IPS-NIHi7 (cell line): Measurements from ENCODE around the gene LRG1.
"Not testable (repeated sequence)": the region's sequence is repeated elsewhere in the genome, so short reads cannot be mapped to it uniquely, and the experiment has no call there.

Experiments used
- DNase-seq: peaks from one replicate; pipeline ENCODE4 v3.0.0; 2012; ENCODE audit warnings: mixed read lengths; ENCODE audit errors: extremely low spot score

Gene LRG1

DNA sequence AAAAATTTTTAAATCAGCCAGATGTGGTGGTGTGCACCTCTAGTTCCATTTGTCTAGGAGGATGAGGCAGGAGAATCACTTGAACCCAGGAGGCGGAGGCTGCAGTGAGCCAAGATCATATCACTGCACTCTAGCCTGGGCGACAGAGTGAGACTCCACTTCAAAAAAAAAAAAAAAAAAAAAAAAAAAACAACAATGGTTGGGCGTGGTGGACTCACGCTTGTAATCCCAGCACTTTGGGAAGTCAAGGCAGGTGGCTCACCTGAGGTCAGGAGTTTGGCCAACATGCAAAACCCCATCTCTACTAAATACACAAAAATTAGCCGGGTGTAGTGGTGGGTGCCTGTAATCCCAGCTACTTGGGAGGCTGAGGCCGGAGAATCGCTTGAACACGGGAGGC is 12.5 kb downstream of the LRG1 start:
- DNase-seq = not testable (repeated sequence)

DNA sequence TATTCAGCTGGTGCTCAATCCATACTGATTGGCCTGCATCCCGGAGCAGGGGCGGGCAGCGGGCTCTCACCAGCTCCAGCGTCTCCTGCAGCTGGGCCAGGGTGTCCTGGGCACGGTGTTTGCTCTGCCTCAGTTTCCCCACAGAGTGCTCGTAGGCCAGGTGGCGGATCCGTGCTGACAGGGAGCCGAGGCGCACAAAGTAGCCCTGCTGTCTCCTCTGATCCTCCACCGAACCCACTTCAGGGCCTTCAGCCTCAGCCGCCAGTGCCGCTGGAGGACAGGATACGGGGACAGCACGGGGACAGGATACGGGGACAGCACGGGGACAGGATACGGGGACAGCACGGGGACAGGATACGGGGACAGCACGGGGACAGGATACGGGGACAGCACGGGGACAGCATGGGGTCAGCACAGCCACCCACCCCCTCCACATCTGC is 14.3 kb downstream of the LRG1 start:
- DNase-seq = no peak

DNA sequence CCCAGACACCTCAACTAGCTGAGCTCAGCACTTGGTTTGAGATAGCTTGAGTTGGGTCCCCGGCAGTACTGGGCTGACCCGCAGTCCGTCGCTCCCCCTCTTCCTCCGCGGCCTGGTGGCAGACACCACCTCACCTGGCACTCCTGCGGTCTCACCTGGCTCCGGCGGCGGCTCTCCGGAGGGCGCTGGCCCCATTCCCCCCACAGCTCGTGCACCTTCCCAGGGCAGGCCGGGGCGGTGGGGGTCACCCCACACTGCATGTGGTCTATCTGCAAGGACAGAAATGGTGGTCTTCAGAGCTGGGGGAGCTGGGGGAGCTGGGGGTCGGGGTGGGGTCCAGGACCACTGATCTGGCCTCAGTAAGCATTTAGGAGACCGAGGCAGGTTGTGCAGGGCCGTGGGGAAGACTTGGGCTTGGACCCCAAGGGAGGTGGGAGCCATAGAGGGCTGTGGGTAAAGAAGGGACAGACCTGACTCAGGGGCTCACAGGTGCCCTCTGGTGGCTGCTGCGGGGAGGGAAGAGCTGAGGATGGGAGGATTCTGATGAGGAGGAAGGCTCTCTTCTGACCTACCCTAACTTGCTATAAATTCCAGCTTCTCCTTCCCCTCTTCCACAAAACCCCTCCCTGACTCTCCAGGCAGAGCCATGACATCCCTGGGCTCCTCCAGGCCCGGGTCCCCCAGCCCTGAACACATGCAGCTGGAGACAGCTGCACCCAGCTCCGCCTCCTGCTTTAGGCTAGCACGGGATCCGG is 14.9 kb downstream of the LRG1 start:
- DNase-seq = peak; percentile 73

DNA sequence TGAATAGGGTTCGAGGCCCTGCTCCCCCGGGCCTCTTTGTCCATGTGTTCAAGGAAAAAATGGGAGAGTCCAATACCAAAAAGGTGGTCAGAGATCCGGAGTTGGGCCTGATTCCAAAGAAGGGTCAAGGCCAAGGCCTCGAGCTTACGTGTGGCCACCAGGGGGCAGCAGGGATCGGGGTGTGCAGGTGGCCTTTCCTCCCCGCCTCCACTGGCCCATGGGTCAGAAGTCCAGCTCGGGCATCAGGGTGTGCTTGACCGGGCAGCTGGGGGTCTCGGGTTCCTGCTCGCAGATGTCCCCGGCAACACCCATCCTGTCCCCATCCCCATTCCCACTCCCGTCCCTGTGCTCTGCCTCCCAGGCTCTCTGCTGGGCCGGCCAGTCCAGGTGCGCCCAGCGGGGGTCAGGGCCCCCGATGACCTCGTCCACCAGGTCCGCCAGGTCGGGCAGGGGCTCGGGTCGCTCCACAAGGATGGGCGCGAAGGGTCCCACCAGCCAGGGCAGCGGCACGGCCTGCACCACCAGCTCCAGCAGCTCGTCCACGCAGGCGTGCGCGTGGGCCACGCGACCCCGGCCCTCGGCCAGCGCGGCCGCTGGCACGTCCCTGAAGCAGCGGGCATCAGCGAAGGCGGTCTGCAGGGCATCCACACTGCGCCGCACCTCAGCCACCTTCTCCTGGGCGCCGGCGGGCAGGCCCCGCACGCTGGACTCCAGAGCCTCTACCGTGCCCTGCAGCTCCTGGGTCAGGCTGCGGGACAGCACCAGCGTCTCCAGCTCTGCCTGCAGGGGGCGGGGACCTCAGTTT is 16.3 kb downstream of the LRG1 start:
- DNase-seq = peak; percentile 87

DNA sequence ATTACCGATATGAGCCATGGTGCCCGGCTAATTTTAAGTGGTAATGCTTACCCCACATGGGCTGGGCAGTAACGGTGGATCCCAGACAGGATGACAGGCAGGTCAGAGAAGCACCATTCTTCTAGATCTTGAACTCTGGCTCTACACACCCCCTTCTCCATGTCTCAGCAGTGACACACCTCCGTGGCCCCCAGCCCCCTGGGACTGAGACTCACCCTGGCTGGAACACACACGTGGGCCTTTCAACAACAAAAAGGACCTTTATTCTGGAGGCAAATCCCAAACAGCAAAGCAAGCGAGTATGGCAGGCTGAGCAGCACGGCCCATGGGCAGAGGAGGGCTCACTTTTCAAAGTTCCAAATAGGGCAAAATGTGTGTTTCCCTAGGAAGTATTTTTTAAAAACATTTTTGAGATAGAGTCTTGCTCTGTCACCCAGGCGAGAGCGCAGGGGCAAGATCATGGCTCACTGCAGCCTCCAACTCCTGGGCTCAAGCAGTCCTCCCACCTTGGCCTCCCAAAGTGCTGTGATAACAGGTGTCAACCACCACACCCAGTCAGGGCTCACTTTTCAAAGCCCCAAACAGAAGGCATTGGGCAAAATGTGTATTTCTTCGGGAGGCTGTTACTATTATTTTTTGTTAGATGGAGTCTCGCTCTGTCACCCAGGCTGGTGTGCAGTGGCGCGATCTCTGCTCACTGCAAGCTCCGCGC is 17.4 kb downstream of the LRG1 start:
- no peak for DNase-seq

DNA sequence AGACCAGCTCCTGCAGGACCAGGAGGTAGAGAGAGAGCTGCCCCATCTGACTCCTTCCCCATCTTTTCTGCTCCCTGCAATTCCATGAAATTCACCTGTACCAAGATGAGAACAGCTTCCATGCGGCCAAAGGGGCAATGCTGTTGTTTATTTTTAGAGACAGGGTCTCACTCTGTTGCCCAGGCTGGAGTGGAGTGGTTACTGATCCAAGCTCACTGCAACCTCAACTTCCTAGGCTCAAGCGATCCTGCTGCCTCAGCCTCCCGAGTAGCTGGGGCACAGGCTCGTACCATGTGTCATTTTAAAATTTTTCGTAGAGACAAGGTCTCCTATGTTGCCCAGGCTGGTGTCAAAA is 18.0 kb downstream of the LRG1 start:
- DNase-seq = no peak

DNA sequence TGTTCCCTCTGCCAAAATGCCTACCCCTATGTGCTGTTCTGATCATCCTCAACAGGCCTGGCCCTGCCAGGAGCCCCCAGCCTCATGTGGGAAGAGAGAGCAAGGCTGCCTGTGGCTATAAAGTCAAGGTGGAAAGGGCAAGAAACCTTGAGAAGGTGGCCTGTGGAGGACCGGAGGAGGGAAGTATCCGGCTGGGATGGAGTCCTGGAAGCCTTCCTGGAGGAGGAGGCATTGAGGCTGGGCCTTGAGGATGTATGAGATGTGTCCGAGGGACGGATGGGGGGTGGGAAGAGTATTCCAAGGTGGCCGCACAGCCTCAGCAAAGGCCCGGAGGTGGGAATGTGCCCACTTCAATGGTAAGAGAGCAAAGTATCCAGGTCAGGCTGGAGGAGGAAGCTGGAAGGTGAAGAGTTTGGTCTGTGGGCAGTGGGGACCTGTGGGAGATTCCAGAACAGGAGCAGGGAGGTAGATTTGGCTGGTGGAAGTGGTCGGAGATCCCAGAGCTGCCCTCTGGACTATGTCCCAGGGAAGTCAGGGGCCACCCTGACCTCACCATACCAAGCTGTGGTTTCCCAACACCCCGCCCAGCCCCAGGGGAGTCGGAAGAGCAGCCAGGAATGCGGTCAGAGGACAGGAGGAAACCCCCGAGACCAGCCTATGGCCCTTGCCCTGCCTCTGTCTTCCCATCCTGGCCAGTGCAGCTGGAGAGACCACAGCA is 18.5 kb downstream of the LRG1 start:
- DNase-seq = no peak

DNA sequence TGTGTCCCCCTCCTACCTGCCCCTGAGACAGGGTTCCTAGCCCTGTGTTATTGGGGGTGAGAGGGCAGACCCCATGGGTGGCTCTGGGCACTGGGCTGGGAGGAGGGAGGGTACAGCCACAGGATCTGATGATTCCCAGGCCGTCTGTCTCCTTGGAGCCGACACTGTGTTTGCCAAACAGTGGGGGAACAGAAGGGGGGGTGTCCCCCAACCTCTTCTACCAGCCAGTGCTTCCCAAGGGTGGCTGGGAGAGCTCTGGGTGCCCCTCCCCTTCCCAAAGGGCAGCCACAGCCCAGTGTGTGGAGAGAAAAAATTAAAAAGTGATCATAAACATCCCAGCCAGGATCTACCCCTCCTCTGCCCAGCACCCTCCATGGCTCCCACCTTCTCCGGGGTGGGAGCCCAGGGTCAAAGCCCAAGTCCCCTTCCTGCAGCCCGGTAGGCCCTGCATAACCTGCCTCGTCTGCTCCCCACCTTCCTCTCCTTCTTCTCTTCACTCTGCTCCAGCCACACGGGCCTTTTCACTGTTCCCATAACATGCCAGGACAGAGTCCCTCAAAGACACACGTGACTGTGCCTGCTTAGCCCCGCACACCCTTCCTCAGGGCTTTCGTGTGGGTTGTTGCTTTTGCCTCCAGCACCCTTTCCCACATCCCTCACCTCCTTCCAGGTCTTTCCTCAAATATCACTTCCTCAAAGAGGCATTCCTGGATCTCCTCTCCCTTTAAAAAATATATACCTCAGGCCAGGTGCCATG is 20.1 kb downstream of the LRG1 start:
- no peak for DNase-seq

DNA sequence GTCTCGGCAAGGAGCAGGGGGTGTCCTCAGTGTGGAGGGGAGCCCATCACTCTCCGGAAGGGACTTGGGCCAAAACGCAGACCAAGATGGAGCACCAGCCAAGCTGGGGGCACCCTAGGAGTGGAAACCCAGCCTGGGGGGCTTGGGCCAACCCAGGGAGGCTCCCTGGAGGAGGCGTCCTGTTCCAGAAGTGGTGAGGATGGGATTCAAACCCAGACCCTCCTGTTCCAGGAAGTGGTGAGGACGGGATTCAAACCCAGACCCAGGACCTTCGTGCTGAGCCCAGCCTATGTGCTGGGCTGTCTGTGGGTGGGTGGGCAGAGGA is 20.7 kb downstream of the LRG1 start:
- DNase-seq = no peak

DNA sequence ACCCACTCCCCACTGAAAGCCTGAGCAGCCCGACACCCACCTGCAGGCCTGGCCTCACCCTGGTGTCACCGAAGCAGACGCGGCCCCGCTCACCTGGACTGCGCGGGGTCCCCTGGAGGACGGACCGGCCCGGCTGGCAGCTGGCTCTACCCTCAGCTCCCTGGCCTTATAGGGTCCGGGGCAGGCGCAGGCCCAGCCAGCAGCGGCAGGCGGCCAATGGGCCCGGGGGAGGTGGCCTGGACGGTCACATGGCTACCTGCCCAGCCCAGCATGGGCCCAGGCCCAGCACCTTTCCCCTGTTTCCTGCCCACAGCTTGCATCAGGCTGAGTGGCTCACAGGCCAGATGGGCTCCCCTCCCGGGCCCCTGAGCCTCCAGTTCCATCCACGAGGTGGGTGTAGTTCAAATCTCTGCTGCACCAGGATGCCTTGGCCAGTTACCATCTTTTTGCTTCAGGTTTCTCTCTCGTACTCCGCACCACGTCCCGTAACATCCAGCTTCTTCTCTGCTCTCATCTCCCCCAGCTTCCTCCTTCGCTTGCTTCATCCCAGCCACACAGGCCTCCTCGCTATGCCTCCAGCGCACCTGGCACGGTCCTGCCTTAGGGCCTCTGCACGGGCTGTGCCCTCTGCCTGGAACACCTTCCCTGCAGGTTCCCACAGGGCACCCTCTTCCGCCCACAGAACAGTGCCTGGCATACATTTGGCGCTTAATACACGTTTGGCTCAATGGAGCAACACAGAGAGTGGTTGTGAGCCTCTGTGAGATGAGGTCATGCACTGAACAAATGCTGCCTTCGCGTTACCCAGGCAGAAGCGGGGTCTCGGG is 21.3 kb downstream of the LRG1 start, which contains the start of gene PLIN4:
Gene PLIN4 (minus strand): TSS at position 142 of the 827 bp plus-strand sequence. CDS start 214 bp downstream, outside the sequence.
- DNase-seq = peak; percentile 53

DNA sequence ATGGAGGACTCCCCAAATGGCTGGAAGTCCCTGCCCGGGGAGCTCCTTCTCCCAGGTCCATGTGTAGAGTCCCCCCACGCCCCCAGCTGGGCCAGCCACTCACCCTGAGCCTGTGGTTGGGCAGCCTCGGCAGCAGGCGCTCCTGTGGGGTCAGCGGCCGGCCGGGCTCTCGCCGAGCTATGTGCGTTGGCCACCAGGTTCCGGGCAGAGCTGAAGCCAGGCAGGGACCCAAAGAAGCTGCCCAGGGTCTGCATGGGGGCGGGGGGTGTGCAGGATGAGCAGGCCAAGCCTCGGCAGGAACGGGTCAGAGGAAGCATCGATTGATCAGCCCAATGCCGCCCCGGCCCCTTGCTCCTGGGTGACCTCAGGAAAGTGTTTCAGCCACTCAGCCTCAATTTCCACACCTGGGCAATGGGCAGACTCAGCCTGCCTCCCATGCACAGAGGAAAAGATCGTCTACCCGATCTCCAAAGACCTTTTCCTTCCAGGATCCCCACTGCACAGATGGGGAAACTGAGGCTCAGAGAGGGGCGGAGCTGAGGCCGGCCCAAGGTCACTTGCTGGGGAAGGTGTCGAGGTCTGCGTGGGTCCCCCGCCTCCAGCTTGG is 22.3 kb downstream of the LRG1 start:
- DNase-seq = no peak

DNA sequence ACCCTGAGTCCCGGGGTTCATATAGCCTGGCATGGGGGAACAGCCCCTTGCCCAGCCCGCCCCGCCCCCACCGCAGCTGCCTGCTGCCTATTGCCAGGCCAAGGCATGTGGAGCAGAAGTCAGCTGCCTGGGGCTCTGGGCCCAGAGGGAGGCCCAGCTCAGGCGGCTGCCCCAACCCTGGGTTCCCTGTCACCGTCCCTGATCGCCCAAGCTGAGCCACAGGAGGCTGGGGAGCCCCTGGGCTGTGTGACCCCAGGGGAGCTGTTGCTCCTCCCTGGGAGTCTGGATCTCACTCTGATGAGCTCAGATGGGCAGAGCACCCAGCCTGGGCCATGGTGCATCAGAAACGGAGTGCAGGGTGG is 22.9 kb downstream of the LRG1 start:
- no peak for DNase-seq

DNA sequence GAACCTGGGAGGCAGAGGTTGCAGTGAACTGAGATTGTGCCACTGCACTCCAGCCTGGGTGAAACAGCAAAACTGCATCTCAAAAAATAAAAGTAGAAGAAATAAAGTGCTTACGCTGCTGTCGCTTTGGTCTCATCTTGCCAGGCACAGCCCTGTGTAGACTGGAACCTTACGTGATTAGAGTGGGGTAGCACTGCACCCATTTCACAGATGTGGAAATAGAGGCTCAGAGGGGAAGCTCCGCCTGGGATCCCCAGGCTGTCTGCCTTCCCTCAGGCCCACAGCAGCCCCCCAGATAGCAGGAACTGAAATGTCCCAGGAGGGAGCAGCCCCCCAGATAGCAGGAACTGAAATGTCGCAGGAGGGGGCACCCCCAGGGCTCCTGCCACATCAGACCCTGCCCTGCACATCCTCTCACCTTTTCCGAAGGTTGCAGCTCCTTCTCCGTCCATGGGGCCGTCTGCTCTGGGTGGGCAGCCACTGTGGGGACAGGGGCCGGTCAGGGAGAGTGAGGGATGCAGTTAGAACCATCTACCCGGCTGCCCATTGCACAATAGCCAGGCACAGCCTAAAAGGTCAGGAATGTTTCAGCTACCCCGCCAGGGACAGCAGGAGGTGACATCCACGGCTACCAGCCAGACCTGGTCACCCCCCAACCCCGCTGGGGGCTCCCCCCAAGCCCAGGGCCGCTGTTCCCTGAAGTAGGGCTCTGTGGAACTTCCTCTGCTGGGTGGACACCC is 23.5 kb downstream of the LRG1 start:
- DNase-seq = no peak

DNA sequence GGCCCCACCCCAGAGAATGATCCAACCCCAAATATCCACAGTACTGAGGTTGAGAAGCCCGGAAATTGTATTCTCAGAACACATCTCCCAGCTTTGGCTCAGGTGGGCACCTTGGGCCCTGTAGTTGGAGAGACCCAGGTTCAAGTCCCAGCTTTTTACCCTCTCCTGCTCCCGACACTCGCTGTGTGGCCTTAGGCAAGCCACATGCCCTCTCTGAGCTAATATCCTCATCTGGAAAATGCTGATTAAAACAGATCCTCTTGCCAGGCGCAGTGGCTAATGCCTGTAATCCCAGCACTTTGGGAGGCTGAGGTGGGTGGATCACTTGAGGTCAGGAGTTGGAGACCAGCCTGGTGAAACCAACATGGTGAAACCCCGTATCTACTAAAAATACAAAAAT is 24.1 kb downstream of the LRG1 start:
- DNase-seq = no peak

DNA sequence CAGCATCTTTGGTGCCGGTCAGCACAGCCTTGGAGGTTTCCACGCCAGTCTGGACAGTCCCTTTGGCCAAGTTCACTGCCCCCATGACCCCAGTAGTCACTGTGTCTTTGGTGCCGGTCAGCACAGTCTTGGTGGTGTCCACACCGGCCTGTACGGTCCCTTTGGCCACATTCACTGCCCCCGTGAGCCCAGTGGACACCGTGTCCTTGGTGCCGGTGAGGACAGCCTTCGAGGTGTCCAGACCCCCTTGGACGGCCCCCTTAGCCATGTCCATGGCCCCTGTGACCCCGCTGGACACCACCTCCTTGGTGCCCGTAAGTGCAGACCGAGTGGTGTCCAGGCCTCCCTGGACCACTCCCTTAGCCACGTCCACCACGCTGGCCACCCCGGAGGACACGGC is 26.6 kb downstream of the LRG1 start:
- no peak for DNase-seq

DNA sequence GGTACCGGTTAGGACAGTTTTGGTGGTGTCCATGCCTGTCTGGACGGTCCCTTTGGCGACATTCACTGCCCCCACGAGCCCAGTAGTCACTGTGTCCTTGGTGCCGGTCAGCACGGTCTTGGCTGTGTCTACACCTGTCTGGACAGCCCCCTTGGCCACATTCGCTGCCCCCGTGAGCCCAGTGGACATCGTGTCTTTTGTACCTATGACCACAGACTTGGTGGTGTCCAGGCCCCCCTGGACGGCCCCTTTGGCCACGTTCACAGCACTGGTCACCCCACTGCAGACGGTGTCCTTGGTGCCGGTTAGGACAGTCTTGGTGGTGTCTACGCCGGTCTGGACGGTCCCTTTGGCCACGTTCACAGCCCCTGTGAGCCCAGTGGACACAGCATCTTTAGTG is 27.8 kb downstream of the LRG1 start:
- no peak for DNase-seq

DNA sequence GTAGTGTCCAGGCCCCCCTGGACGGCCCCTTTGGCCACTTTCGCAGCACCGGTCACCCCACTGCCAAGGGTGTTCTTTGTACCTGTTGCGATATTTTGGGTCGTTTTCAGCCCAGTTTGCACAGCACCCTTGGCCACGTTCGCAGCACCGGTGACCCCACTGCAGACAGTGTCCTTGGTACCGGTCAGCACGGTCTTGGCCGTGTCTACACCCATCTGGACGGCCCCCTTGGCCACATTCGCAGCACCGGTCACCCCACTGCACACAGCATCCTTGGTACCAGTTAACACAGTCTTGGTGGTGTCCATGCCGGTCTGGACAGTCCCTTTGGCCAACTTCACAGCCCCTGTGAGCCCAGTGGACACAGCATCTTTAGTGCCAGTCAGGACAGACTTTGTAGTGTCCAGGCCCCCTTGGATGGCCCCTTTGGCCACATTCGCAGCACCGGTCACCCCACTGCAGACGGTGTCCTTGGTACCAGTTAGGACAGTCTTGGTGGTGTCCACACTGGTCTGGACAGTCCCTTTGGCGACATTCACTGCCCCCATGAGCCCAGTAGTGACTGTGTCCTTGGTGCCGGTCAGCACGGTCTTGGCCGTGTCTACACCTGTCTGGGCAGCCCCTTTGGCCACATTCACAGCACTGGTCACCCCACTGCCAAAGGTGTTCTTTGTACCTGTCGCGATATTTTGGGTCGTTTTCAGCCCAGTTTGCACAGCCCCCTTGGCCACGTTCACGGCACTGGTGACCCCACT is 28.4 kb downstream of the LRG1 start:
- DNase-seq = no peak

DNA sequence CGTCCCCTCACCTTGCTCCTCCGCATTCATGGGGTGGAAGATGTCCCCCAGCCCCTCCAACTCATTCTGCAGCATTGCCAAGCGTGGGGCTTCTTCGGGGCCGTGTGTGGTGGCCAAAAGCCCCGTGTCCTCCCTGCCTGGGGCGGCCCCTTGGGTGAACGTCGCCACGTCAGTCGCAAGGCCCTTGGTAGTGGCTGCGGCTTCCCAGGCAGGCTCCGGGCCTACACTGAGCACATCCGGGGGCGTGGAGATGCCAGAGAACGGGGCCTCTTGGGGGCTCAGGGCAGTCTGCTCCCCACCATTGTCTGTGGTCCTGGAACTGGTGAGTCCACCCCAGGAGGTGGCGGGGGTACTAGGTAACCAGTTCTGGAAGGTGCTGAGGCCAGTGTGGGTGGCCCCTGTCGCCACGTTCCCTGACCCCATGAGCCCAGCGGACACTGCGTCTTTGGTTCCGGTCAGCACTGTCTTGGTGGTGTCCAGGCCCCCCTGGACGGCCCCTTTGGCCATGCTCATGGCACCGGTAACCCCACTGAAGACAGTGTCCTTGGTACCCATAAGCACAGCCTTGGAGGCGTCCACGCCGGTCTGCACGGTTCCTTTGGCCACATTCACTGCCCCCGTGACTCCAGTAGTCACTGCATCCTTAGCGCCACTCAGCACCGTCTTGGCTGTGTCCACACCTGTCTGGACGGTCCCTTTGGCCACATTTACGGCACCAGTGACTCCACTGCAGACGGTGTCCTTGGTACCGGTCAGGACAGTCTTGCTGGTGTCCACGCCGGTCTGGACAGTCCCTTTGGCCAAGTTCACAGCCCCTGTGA is 29.2 kb downstream of the LRG1 start:
- no peak for DNase-seq
